NOMO-1 treated with DMSO at 0.1 percent for 48 hours (cell line): ENCODE data around the gene B4GALT2.

Experiments
- DNase-seq: peaks from one replicate; lab custom pipeline; 2025; ENCODE audit not compliant: unreplicated experiment; lab: John Stamatoyannopoulos, UW

B4GALT2 gene

GRCh38 chr1:43969416-43969745, 9.6 kb upstream of the B4GALT2 start:
- no peak for DNase-seq

DNA sequence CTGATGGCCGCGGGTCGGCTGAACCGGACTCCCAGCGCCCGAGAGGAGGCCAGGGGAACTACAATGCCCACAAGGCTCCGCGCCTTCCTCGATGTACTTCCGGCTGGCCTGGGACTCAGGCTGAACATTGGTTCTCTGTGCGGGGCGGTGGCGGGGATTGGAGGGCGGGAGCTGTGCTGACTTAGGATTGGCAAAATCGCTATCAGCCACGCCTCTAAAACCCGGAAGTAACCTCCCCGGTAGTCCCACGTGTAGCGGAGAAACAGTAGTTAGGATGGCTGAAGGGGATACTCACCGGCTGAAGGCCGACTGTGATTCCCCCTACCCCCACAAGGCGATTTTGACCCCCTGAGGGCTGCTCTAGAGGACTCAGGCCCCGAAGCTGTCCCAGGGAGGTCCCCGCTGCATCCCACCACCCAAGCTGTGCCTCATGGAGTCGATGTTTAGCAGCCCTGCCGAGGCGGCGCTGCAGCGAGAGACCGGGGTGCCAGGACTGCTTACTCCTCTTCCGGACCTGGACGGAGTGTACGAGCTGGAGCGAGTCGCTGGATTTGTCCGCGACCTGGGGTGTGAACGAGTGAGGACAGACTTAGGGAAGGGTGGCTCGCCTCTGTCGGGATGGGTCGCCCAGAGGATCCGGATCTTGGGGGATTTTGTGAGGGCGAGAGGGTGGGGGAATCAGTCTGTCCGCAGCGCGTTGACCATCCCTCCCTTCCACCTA, 9.1 kb upstream of the B4GALT2 start, which contains the start of gene DPH2:
DPH2 (plus strand) TSS at position 265 of the 721 bp plus-strand sequence; CDS start at position 431, 166 bp downstream.
- DNase-seq, result peak; percentile 97

- DNase-seq, result no peak
These were observed 8.5 kb upstream of the B4GALT2 start for GRCh38 chr1:43970502-43970901.

- no peak for DNase-seq
These were observed 8.1 kb upstream of the B4GALT2 start for GRCh38 chr1:43970911-43971310.

- no peak for DNase-seq
These were observed 7.6 kb upstream of the B4GALT2 start for GRCh38 chr1:43971336-43971980.

GRCh38 chr1:43973981-43974442, 5.0 kb upstream of the B4GALT2 start:
- no peak for DNase-seq

- peak; percentile 90 for DNase-seq
These were observed 4.4 kb upstream of the B4GALT2 start, which contains the start of gene ATP6V0B for GRCh38 chr1:43974443-43975248. TSS of gene ATP6V0B (plus strand) at chr1:43974960. CDS start at chr1:43975041, 81 bp downstream.

- peak; percentile 71 for DNase-seq
These were observed 3.6 kb upstream of the B4GALT2 start for GRCh38 chr1:43975249-43975961.

- no peak for DNase-seq
These were observed 3.0 kb upstream of the B4GALT2 start for GRCh38 chr1:43976045-43976444.

GRCh38 chr1:43976890-43977289, 2.1 kb upstream of the B4GALT2 start:
- DNase-seq, result no peak

GRCh38 chr1:43977376-43978263, 1.4 kb upstream of the B4GALT2 start:
- no peak for DNase-seq

DNA sequence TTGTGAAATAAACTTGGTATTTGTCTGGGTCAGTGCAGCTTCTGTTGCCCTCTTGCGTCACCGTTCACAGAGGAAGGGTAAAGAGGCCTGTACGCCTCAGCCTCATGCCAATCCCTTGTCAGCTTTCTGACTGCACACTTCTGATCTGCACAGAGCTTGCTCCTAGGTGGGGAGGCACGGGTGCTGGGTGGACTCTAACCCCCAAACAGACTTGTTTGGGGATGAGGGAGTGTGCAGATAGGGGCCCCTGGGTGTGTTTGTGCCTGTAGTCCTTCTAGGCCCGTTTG, 803 bp upstream of the B4GALT2 start:
- peak; percentile 30 for DNase-seq

DNA sequence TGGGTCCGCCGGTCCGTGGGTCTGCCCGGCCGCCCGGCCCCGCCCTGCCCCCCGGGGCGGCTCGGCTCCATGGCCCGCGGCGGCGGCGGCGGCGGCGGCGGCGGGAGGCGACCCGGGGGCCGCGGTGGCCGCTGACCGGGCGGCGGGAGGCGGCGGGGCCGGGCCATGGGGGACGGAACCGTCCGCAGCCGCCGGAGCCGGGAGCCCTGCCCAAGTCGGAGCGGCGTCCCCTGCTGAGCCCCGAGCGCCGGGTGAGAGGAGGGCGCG, 184 bp downstream of the B4GALT2 start:
- no peak for DNase-seq

DNA sequence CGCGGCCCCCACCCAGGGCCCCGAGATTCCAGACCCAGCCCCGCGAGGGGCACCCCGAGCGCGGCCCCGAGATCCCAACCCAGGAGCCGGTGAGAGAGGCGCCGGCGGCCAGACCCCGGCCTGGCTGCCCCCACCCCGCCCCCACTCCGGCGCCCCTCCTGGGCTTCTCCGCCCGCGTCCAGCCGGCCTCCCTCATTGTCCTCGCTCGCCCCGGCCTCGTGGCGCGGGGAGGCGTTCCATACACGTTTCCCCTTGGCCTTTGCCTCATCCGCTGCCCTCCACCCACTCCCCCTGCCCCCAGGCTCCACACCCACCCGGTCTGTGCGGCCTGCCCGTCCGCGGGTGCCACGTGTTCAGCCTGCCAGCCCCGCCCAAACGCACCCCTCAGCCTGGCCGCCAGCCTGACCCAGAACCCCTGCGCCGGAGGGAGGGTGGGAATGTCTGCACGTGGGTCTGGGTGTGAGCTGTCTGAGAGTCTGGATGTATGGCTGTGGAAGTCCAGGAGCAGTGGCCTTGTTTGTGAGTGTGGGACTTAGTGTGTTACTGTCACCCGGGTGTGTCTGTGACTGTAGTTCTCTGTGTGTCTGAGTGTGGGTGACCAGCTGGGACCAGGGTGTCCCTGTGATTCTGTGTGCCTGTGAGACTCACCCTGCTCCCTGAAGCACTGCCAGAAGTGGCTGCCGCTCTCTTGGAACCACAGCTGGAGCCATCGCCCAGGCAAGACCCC, 681 bp downstream of the B4GALT2 start:
- no peak for DNase-seq

- DNase-seq, result no peak
These were observed 1.5 kb downstream of the B4GALT2 start for GRCh38 chr1:43980255-43981134.

- DNase-seq, result no peak
These were observed 2.1 kb downstream of the B4GALT2 start for GRCh38 chr1:43981135-43981491.

- no peak for DNase-seq
These were observed 2.6 kb downstream of the B4GALT2 start for GRCh38 chr1:43981636-43982035.

GRCh38 chr1:43982241-43982640, 3.2 kb downstream of the B4GALT2 start:
- DNase-seq, result no peak

DNA sequence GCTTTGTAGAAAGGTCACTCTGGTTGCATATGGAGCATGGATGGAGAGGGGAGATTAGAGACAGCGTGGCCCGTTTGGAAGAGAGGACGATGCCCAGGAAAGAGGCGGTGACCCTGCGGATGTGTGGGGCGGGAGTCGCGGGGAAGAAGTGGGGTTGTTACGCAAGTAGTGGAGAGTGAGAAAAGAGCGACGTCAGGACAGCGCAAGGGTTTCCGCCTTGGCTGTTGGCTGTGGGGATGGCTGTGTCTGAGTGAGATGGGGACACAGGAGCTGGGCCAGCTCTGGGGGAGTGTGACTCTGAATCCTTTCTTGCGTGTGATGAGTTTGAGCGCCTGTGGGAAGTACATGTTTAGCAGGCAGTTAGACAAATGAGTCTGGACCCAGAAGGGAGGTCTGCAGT, 3.8 kb downstream of the B4GALT2 start:
- no peak for DNase-seq
